Fibroblast of the aortic adventitia (primary cell): Measurements from ENCODE around the gene SHISA9. TPM values are rescaled to one million over a fixed set of nuclear protein-coding genes. Genes with fewer than 3 reads are reported as not detected.
A peak's percentile ranks its signal among the peaks of the same experiment; 100 is the strongest.

Experiments used
- DNase-seq: peaks from one replicate; pipeline ENCODE4 v3.0.0-alpha.2; 2010; ENCODE audit warnings: low read depth
- H3K4me3 ChIP-seq: 2 replicates; pipeline ENCODE4 v1.5.1; 2011; ENCODE audit warnings: low read depth, mild to moderate bottlenecking, control low read depth, low read length, moderate library complexity
- total RNA-seq: library from RNA; depleted of rRNA; stranded (reverse); fragments of >200 nt; gene quantifications from 2 replicates; pipeline ENCODE4 v1.2.3, GENCODE V29; 2012; ENCODE audit warnings: low replicate concordance
- TF ChIP-seq, protein P1 (sequence below): IDR thresholded peaks from 2 replicates; pipeline ENCODE4 v1.5.1; 2011; ENCODE audit warnings: mild to moderate bottlenecking, low read length, control low read depth, inconsistent platforms; ENCODE audit not compliant: insufficient read depth

Gene SHISA9
- total RNA-seq, 1 donor = not detected

DNA sequence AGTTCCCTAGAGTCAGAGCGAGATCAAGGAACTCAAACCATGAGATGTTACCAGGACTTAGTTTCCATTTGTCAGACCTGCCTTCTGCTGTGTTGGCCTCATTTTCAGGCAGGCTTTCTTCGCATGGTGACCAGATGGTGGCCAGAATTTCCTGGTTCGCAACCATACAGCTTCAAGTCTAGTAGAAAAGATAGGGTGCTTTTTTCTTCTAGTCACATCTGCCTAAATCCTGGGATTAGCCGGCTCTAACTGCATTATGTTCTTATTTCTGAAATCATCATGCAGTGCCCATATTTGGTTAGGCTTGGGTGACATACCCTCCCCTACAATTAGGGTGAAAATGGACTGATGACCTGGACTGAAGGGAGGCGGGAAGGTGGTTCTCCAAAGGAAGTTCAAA, 131.5 kb downstream of the SHISA9 start:
- no peak overlapping the region for H3K4me3 ChIP-seq
- no peak for DNase-seq
- TF ChIP-seq, protein P1, sequence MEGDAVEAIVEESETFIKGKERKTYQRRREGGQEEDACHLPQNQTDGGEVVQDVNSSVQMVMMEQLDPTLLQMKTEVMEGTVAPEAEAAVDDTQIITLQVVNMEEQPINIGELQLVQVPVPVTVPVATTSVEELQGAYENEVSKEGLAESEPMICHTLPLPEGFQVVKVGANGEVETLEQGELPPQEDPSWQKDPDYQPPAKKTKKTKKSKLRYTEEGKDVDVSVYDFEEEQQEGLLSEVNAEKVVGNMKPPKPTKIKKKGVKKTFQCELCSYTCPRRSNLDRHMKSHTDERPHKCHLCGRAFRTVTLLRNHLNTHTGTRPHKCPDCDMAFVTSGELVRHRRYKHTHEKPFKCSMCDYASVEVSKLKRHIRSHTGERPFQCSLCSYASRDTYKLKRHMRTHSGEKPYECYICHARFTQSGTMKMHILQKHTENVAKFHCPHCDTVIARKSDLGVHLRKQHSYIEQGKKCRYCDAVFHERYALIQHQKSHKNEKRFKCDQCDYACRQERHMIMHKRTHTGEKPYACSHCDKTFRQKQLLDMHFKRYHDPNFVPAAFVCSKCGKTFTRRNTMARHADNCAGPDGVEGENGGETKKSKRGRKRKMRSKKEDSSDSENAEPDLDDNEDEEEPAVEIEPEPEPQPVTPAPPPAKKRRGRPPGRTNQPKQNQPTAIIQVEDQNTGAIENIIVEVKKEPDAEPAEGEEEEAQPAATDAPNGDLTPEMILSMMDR = no peak

GRCh38 chr16:13036600-13036999, 135.2 kb downstream of the SHISA9 start:
- TF ChIP-seq, protein P1 = no peak
- no peak overlapping the region for H3K4me3 ChIP-seq
- peak; percentile 25 for DNase-seq

DNA sequence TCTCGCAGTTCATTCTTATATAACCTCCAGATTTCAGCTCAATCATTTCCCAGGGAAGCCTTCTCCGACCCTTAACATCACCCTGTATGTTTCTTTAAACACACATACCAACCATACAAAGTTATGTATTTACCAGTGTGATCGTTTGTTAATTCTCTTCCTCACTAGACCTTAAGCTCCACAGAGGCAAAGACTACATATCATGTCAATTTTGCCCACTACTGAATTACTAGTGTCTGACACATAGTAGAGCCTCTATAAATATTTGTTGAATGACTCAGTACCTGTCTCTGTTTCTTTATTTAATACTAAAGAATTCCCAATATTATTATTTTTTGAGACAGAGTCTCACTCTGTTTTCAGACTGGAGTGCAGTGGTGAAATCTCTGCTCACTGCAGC, 137.2 kb downstream of the SHISA9 start:
- DNase-seq = no peak
- no peak overlapping the region for H3K4me3 ChIP-seq
- TF ChIP-seq, protein P1 = no peak

DNA sequence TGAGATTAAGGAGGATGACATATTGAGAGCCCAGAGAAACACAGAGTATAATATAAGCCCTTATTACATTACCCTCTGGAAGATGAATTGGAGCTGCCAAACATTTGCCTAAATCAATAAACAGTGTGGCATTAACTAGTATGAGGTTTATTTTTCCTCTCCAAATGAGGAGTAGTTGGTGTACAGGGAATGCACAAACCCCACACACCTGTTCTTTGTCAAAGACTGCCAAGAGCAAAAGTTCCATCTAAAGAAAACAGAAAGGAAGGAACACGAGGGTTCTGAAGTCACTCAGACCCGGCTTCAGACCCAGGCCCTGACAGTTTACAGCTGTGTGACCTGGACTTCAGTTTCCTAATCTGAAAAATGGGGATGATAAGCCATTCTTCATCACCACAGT, 138.1 kb downstream of the SHISA9 start:
- TF ChIP-seq, protein P1 = no peak
- no peak for DNase-seq
- no peak overlapping the region for H3K4me3 ChIP-seq

GRCh38 chr16:13041180-13041579, 139.8 kb downstream of the SHISA9 start:
- TF ChIP-seq, protein P1 = no peak
- no peak for DNase-seq
- H3K4me3 ChIP-seq = no peak overlapping the region

DNA sequence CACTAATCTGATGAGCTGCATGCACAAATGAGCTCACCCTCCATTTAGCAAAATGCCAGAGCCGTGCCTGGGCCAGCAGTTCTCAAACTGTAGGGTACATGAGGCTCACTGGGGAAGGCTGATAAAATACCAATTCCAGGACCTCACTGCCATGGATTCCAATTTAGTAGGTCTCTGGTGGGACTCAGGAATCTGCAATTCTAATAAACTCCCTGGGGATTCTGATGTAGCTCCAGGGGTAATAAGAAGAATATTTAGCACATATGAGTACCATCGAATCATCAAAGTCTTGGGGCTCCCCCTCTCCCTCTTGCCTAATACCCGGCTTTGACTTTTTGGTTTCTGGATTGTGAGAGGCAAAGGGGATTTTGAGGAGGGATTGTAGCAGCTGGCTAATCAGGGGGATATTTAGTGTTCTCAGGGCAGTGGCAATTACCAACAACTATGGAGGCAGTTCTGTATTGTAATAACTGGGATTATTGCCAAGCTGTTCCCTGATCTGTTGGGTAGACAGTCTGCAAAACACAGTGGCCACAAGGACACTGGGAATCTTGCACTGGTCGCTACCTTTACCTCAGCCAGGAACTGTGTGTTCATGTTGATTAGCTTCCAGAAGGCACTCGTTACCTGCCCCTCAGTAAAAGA, 140.4 kb downstream of the SHISA9 start:
- H3K4me3 ChIP-seq = no peak overlapping the region
- no peak for DNase-seq
- TF ChIP-seq, protein P1 = no peak

GRCh38 chr16:13042291-13042685, 140.9 kb downstream of the SHISA9 start:
- no peak overlapping the region for H3K4me3 ChIP-seq
- no peak for DNase-seq
- TF ChIP-seq, protein P1 = no peak
